Neural progenitor cell (in vitro differentiated cells): ENCODE measurements around the gene CYP1A2.

Experiments
- CTCF ChIP-seq: fragments of 200-600 bp; sonication (generic); IDR thresholded peaks from 2 replicates; pipeline ENCODE4 v1.5.1; 2017; ENCODE audit warnings: antibody characterized with exemption, mild to moderate bottlenecking
- EZH2phosphoT487 ChIP-seq: fragments of 200-600 bp; sonication (generic); IDR thresholded peaks from 2 replicates; pipeline ENCODE4 v1.6.1; 2017; ENCODE audit warnings: antibody characterized with exemption

GRCh38 chr15:74794970-74795349, 46.3 kb downstream of the CYP1A2 start:
- TF ChIP-seq CTCF, result no peak
- no peak for TF ChIP-seq EZH2phosphoT487
